Mesodermal cell (in vitro differentiated cells): ENCODE data around the gene ARHGEF7.
"Not testable (repeated sequence)": the region's sequence is repeated elsewhere in the genome, so short reads cannot be mapped to it uniquely, and the experiment has no call there.

Experiments
- H3K27ac ChIP-seq: 2 replicates; pipeline ENCODE4 v1.7.0; 2013; ENCODE audit warnings: mild to moderate bottlenecking, low read depth, low read length, moderate library complexity; ENCODE audit not compliant: severe bottlenecking
- H3K36me3 ChIP-seq: 2 replicates; pipeline ENCODE4 v1.7.1; 2013; ENCODE audit warnings: mild to moderate bottlenecking, low read length, moderate library complexity; ENCODE audit not compliant: control insufficient read depth, insufficient read depth
- H3K4me1 ChIP-seq: one replicate; pipeline ENCODE4 v1.7.1; 2013; ENCODE audit warnings: mild to moderate bottlenecking, low read length; ENCODE audit not compliant: insufficient read depth, control insufficient read depth, poor library complexity, severe bottlenecking
- H3K4me3 ChIP-seq: 2 replicates; pipeline ENCODE4 v1.7.0; 2013; ENCODE audit warnings: low read length, control low read depth, mild to moderate bottlenecking; ENCODE audit not compliant: insufficient read depth, poor library complexity, severe bottlenecking; ENCODE audit errors: extremely low read depth
- H3K9me3 ChIP-seq: 2 replicates; pipeline ENCODE4 v1.7.1; 2013; ENCODE audit warnings: mild to moderate bottlenecking, low read length, moderate library complexity; ENCODE audit not compliant: control insufficient read depth
- WGBS, 2 experiments: methylation state at CpG; one replicate each; pipeline ENCODE4 v1.1.5; 2013; ENCODE audit warnings: missing lambda C conversion rate in 2 of 2; ENCODE audit not compliant: insufficient coverage in 2 of 2; 5-methylcytosine and 5-hydroxymethylcytosine counted together

ARHGEF7 gene

DNA sequence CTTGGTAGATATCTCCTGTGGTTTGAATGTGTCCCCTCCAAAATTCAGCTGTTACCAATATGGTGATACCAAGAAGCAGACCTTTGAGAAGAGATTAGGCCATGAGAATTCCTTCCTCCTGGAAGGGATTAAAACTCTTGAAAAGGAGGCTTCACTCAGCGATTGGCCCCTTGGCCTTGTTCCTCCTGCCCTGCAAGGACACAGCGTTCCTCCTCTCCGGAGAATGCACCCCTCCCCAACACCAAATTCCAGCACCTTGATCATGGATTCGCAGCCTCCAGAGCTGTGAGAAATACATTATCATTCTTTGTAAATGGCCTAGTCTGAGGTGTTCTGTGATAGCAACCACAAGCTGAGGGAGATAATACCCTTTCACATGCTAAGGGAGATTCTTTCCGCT, 34.5 kb upstream of the ARHGEF7 start:
- WGBS, 2 experiments: 41 to 45% methylated on average over 1 to 2 of the region's 5 CpGs
- H3K27ac ChIP-seq: no peak overlapping the region
- no peaks in the 10 kb centered on the region for H3K9me3 ChIP-seq
- H3K4me1 ChIP-seq: no peaks in the 10 kb centered on the region
- H3K36me3 ChIP-seq: no peaks in the 10 kb centered on the region
- no peak overlapping the region for H3K4me3 ChIP-seq

DNA sequence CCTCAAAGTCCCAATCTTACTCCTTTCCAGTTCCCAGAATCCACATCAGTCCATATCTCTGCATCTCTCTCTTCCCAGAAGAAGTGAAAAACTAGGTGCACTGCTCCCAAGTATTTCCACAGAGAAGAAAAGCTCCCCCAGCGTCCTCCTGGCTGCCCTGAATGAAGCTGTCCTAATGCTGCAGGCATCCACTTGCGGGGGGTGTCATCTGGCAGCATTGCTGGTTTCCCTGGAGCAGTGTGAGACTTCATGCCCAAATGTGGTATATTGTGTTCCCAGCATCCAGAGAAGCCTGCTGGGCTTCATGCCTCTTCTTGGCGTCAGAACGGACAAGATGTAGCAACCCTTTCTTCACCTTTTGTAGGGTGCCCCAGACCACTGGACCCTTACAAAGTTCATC, 32.9 kb upstream of the ARHGEF7 start:
- H3K4me1 ChIP-seq: no peaks in the 10 kb centered on the region
- H3K27ac ChIP-seq: no peak overlapping the region
- WGBS, 2 experiments: 73 to 78% methylated on average over 4 of the region's 4 CpGs
- H3K36me3 ChIP-seq: no peaks in the 10 kb centered on the region
- H3K9me3 ChIP-seq: no peaks in the 10 kb centered on the region
- H3K4me3 ChIP-seq: no peak overlapping the region

DNA sequence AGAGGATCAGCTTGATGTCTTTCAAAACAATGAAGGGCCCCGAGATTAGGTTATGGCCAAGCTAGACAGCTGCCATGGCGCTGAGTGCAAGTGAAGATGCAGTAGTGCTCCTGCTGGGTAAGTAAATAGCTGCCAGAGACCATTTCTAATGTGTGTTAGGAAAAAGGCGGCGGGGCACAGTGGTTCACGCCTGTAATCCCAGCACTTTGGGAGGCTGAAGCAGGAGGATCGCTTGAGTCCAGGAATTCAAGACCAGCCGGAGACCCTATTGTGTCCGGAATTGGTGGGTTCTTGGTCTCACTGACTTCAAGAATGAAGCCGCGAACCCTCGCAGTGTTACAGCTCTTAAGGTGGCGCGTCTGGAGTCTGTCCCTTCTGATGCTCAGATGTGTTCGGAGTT, 32.3 kb upstream of the ARHGEF7 start:
- not testable (repeated sequence) for H3K4me1 ChIP-seq, H3K4me3 ChIP-seq, H3K27ac ChIP-seq, H3K36me3 ChIP-seq, H3K9me3 ChIP-seq
- 96% methylated on average over 14 of the region's 14 CpGs for WGBS, 2 experiments

DNA sequence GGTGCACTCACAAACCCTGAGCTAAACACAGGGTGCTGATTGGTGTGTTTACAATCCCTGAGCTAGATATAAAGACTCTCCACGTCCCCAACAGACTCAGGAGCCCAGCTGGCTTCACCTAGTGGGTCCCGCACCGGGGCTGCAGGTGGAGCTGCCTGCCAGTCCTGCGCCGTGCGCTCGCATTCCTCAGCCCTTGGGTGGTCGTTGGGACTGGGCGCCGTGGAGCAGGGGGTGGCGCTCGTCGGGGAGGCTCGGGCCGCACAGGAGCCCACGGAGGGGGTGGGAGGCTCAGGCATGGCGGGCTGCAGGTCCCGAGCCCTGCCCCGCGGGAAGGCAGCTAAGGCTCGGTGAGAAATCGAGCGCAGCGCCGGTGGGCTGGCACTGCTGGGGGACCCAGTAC, 31.4 kb upstream of the ARHGEF7 start:
- H3K36me3 ChIP-seq, H3K9me3 ChIP-seq, H3K4me1 ChIP-seq, H3K4me3 ChIP-seq, H3K27ac ChIP-seq: not testable (repeated sequence)
- WGBS, 2 experiments: no CpG with 5 or more reads among the region's 25 CpGs

DNA sequence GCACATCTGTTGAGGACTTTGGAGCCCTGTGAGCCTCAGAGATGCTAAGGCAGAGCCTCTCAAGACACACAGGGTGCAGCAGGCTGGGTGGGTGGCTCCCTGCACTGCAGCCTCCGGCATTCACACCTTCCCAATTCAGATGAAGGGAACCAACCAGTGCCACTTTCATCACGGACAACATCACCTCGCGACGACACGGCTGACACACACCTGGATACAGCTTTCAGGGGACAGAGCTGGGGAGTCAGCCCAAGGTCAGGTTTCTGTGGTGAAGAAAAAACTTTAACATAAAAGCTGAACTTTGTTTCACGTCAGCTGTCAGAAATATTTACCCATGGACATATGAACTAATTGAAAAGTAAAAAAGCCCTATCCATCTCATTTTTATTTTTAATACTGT, 24.9 kb upstream of the ARHGEF7 start:
- Histone ChIP-seq H3K9me3 (no peaks in the 10 kb centered on the region), H3K4me3 (no peak overlapping the region), H3K36me3 (no peaks in the 10 kb centered on the region), H3K27ac (no peak overlapping the region), H3K4me1 (no peaks in the 10 kb centered on the region)
- 93% methylated on average over 5 to 6 of the region's 7 CpGs for WGBS, 2 experiments

DNA sequence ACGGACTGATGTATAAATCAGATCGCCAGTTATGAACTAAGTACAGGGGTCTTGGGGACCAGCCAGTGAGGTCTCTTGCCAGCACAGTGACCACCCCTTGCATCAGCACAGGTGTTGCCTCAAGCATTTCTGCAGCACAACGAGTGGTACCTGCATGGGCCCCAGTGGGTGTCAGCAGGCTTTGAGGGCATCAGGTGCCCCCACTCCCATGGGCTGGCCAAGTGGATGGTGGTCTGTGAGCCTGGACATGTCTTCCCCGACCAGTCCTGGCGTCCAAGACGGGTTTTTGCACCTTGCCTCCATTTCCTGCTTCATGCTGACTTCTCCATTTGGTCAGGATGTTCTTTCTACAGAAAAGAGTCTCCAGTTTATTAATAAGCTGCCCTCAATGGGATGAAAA, 22.4 kb upstream of the ARHGEF7 start:
- Histone ChIP-seq H3K27ac (no peak overlapping the region), H3K4me3 (no peak overlapping the region), H3K36me3 (no peaks in the 10 kb centered on the region), H3K9me3 (no peaks in the 10 kb centered on the region), H3K4me1 (no peaks in the 10 kb centered on the region)
- WGBS, 2 experiments: 84 to 92% methylated on average over 4 to 5 of the region's 6 CpGs

DNA sequence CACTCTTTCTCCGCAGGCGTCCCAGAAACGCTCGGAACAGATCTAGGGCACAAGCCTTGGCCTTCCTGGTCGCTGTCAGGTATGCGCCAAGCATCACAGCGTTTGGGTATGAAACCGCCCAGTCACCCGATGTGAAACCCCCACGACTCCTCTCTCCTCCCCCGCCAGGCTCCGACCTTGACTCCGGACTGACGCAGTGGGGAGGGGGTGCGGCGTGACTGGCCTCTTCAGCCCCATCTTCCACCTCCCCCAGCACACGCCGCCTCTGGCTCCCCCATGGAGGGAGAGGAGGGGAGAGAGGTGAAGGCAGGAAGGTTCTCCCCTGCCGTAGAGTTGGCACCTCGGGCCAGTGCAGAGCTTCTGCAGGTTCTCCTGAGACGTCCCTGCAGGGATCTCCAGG, 22.0 kb upstream of the ARHGEF7 start:
- H3K4me3 ChIP-seq: no peak overlapping the region
- WGBS, 2 experiments: 89 to 92% methylated on average over 6 to 11 of the region's 21 CpGs
- no peaks in the 10 kb centered on the region for H3K36me3 ChIP-seq
- H3K27ac ChIP-seq: no peak overlapping the region
- no peaks in the 10 kb centered on the region for H3K9me3 ChIP-seq
- no peaks in the 10 kb centered on the region for H3K4me1 ChIP-seq

DNA sequence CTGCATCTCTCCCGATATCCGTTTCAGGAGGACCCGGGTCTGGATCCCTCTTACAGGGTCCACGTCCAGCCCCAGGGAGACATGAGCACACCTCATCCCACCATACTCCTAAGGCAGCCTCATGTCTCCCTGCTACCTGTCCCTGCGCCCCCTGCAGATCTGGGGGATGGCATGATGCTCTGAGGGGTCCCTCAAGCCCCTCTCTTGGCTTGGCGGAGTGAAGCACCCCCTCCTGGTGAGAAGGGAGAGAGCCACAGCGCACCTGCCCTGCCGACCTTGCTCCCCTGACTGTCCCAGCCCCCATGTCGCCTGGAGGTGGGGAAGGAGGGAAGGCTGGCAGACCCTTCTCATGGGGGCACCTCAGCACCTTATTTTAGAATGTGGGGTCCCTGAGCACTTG, 21.5 kb upstream of the ARHGEF7 start:
- H3K4me1 ChIP-seq: no peaks in the 10 kb centered on the region
- no peaks in the 10 kb centered on the region for H3K36me3 ChIP-seq
- no peak overlapping the region for H3K27ac ChIP-seq
- H3K9me3 ChIP-seq: no peaks in the 10 kb centered on the region
- H3K4me3 ChIP-seq: no peak overlapping the region
- 69 to 100% methylated on average over 2 to 7 of the region's 9 CpGs for WGBS, 2 experiments

DNA sequence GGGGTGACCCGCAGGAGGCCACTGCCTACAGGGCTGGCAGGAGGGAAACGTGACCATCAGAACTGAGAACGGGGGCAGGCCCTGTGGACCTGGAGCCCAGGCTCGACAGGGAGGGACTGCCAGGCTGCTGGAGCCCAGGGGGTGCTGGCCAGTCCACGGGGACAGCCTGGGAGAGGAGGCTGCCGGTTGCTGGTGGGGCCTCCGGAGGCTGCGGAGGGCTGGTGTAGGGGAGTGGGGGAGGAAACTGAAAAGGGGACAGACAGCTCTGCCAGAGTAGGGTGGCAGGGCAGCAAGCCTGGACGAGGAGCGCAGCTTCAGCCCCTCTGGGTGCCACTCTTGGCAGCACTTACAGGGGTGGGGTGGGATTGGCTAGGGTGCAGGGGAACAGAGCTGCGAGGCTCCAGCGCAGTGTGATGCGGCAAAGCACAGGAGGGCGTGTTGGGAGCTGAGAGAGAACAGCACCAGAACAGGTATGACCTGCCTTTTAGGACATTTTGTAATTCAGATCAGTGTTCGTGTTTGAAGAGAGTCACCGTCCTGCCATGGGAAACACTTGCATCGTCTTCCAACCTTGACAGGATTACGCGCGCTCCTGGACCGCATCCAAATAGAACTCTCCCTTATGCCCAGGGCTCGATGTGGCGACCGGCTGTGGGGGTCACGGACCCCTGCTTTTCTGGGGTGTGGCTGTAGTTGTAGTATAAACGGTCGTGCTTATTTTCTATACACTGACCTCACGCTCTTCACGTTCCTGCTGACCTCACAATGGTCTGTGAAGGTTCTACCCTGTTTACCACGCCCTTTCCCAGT, 19.9 kb upstream of the ARHGEF7 start:
- Histone ChIP-seq H3K4me3 (no peak overlapping the region), H3K27ac (no peak overlapping the region), H3K9me3 (no peaks in the 10 kb centered on the region), H3K4me1 (no peaks in the 10 kb centered on the region), H3K36me3 (no peaks in the 10 kb centered on the region)
- 87 to 91% methylated on average over 19 to 22 of the region's 30 CpGs for WGBS, 2 experiments

DNA sequence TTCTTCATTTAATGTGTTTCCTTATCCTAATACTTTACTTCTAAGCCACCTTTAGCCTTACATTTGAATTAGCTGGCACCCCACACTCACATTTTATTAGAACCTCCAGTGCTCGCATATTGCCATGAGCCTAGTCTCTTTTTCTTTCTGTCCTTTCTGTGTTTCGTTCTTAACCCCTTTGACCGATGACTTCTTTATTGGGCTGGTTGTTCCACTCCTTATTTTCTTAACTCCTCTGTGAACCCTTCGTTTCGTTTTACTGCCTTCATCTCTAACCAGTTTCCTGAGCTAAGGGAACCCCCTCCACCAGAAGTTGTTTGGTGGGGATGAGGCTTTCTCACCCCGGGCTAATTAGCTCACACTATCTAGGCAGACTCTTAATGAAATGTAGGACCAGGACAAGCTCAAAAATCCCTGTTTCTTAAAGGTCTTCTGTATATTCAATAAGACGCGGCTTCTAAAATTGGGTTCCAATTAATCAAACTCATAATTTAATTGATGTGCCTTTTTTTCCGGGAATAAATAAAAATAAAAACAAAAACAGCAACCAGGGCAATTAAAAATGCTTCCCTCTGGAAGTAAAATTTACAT, 19.1 kb upstream of the ARHGEF7 start:
- Histone ChIP-seq H3K4me1 (no peaks in the 10 kb centered on the region), H3K36me3 (no peaks in the 10 kb centered on the region), H3K27ac (no peak overlapping the region), H3K4me3 (no peak overlapping the region), H3K9me3 (no peaks in the 10 kb centered on the region)
- 97 to 98% methylated on average over 3 of the region's 9 CpGs for WGBS, 2 experiments

DNA sequence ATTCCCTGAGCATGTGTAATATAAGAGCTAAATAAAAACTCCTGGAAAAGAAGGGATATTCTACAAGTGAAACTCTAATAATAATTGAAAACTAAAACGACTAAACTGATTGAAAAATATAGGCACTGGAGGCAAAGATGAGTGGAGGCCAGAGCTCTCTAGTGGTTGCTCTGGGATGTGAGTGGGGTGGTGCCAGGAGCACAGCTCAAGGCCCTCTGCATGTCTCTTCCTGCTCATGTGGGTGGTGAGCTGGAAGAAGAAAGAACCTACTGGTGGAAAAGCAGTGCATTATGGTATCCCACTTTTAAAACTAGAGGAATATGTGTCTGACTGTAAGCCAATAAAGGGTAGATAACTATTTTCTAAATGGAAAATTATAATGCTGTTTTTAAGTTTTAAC, 15.8 kb upstream of the ARHGEF7 start:
- no peaks in the 10 kb centered on the region for H3K36me3 ChIP-seq
- H3K9me3 ChIP-seq: no peaks in the 10 kb centered on the region
- H3K4me3 ChIP-seq: no peak overlapping the region
- H3K27ac ChIP-seq: no peak overlapping the region
- no peaks in the 10 kb centered on the region for H3K4me1 ChIP-seq
- WGBS, 2 experiments: no CpG with 5 or more reads among the region's 1 CpG
